ENCODE results near the gene FBLN2. TPM values are rescaled to one million over a fixed set of nuclear protein-coding genes. Genes with fewer than 3 reads are reported as not detected.

The FBLN2 gene
- total and polyA plus RNA-seq, 4 donors: 16.7 to 494 (median 68.4) TPM

DNA sequence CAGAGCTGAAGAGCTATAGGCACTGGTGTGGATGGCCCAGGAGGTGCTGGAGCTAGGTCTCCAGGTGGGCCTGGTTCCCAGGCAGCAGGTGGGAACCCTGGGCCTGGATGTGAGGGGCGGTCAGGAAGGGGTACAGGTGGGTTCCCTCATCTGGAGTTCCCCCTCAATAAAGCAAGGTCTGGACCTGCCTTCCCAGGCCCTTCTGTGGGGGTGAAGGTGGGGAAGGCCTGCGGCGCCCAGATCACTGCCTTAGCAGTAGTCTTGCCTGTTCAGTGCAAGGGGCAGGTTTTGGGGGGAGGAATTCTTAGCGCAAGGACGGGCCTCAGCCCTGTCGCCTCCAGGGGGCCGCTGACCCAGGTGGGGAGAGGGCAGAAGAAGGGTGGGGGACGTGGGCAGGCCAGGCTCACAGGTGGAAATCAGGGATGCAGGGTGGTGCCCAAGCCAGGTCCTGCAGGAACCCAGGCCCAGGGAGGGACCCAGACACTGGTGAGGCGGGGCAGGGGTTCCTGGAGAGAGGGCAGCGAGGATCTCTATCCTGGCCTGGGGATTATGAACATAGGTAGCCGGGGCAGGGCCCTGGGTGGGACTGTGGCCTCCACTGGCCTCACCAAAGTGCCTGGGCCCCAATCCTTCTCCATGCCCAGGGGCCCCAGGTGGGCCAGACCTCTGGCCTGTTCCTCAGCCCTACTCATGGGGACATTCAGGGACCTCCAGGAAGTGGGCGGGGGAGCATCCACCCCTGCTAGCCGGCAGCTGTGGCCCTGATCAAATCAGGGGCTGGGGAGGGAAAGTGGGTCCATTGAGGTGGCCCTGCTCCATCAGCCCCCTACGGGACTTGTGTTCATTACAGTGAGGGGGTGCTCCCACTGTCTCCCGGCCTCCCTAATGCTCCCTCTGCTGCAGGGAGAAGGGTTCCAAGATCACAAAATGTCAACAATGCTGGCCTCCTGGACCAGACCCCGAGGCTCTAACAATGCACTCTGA, 43.5 kb upstream of the FBLN2 start:
- ATAC-seq (ENCODE audit: low FRiP score) (no peak), DNase-seq (peak; percentile 30 to 72)
- Histone ChIP-seq H3K9me3 (ENCODE audit: control insufficient read depth, low read length) (no peaks in the 10 kb centered on the region), H3K27me3 (ENCODE audit: control insufficient read depth in 1 of 2, insufficient read depth in 2 of 2, low read length in 1 of 2) (no peaks in the 10 kb centered on the region), H3K4me3 (ENCODE audit: low read length in 2 of 2) (no peak overlapping the region), H3K4me1 (ENCODE audit: control insufficient read depth in 1 of 2, insufficient read depth in 2 of 2, low read length in 2 of 2) (no peaks in the 10 kb centered on the region), H3K36me3 (ENCODE audit: control insufficient read depth in 1 of 2, insufficient read depth in 2 of 2, low read length in 1 of 2) (no peaks in the 10 kb centered on the region), H3K27ac (ENCODE audit: low read depth in 1 of 2, low read length in 2 of 2) (no peak overlapping the region)
- 92 to 96% methylated on average over 16 of the region's 16 CpGs for WGBS, 2 donors
- intact Hi-C loops (cut with DNase I): no loop called here

GRCh38 chr3:13506239-13506638, 42.7 kb upstream of the FBLN2 start:
- DNase-seq (no peak), ATAC-seq (ENCODE audit: low FRiP score) (no peak)
- Histone ChIP-seq H3K36me3 (ENCODE audit: control insufficient read depth in 1 of 2, insufficient read depth in 2 of 2, low read length in 1 of 2) (no peaks in the 10 kb centered on the region), H3K4me1 (ENCODE audit: control insufficient read depth in 1 of 2, insufficient read depth in 2 of 2, low read length in 2 of 2) (no peaks in the 10 kb centered on the region), H3K27ac (ENCODE audit: low read depth in 1 of 2, low read length in 2 of 2) (no peak overlapping the region), H3K27me3 (ENCODE audit: control insufficient read depth in 1 of 2, insufficient read depth in 2 of 2, low read length in 1 of 2) (no peaks in the 10 kb centered on the region), H3K9me3 (ENCODE audit: control insufficient read depth, low read length) (no peaks in the 10 kb centered on the region), H3K4me3 (ENCODE audit: low read length in 2 of 2) (no peak overlapping the region)
- WGBS, 2 donors: 98 to 100% methylated on average over 1 of the region's 1 CpG
- intact Hi-C loops (cut with DNase I): no loop called here

GRCh38 chr3:13506680-13507079, 42.2 kb upstream of the FBLN2 start:
- no peaks in the 10 kb centered on the region for H3K36me3 ChIP-seq (ENCODE audit: control insufficient read depth in 1 of 2, insufficient read depth in 2 of 2, low read length in 1 of 2)
- 77 to 81% methylated on average over 4 of the region's 4 CpGs for WGBS, 2 donors
- H3K4me3 ChIP-seq (ENCODE audit: low read length in 2 of 2): no peak overlapping the region
- DNase-seq (peak; percentile 40 to 66), ATAC-seq (ENCODE audit: low FRiP score) (no peak)
- no peaks in the 10 kb centered on the region for H3K9me3 ChIP-seq (ENCODE audit: control insufficient read depth, low read length)
- no peaks in the 10 kb centered on the region for H3K27me3 ChIP-seq (ENCODE audit: control insufficient read depth in 1 of 2, insufficient read depth in 2 of 2, low read length in 1 of 2)
- intact Hi-C loops (cut with DNase I): no loop called here
- H3K27ac ChIP-seq (ENCODE audit: low read depth in 1 of 2, low read length in 2 of 2): no peak overlapping the region
- no peaks in the 10 kb centered on the region for H3K4me1 ChIP-seq (ENCODE audit: control insufficient read depth in 1 of 2, insufficient read depth in 2 of 2, low read length in 2 of 2)

GRCh38 chr3:13507247-13507569, 41.7 kb upstream of the FBLN2 start:
- 60 to 72% methylated on average over 3 of the region's 3 CpGs for WGBS, 2 donors
- H3K4me1 ChIP-seq (ENCODE audit: control insufficient read depth in 1 of 2, insufficient read depth in 2 of 2, low read length in 2 of 2): no peaks in the 10 kb centered on the region
- no peaks in the 10 kb centered on the region for H3K27me3 ChIP-seq (ENCODE audit: control insufficient read depth in 1 of 2, insufficient read depth in 2 of 2, low read length in 1 of 2)
- intact Hi-C loops (cut with DNase I): no loop called here
- H3K9me3 ChIP-seq (ENCODE audit: control insufficient read depth, low read length): no peaks in the 10 kb centered on the region
- H3K36me3 ChIP-seq (ENCODE audit: control insufficient read depth in 1 of 2, insufficient read depth in 2 of 2, low read length in 1 of 2): no peaks in the 10 kb centered on the region
- no peak overlapping the region for H3K4me3 ChIP-seq (ENCODE audit: low read length in 2 of 2)
- no peak for ATAC-seq (ENCODE audit: low FRiP score)
- DNase-seq: no peak
- H3K27ac ChIP-seq (ENCODE audit: low read depth in 1 of 2, low read length in 2 of 2): no peak overlapping the region

- DNase-seq (peak; percentile 50 to 74), ATAC-seq (ENCODE audit: low FRiP score) (peak; percentile 34)
- no peaks in the 10 kb centered on the region for H3K36me3 ChIP-seq (ENCODE audit: control insufficient read depth in 1 of 2, insufficient read depth in 2 of 2, low read length in 1 of 2)
- intact Hi-C loops (cut with DNase I): no loop called here
- WGBS, 2 donors: 42 to 48% methylated on average over 20 of the region's 20 CpGs
- no peak overlapping the region for H3K27ac ChIP-seq (ENCODE audit: low read depth in 1 of 2, low read length in 2 of 2)
- H3K4me1 ChIP-seq (ENCODE audit: control insufficient read depth in 1 of 2, insufficient read depth in 2 of 2, low read length in 2 of 2): no peaks in the 10 kb centered on the region
- no peaks in the 10 kb centered on the region for H3K27me3 ChIP-seq (ENCODE audit: control insufficient read depth in 1 of 2, insufficient read depth in 2 of 2, low read length in 1 of 2)
- no peak overlapping the region for H3K4me3 ChIP-seq (ENCODE audit: low read length in 2 of 2)
- no peaks in the 10 kb centered on the region for H3K9me3 ChIP-seq (ENCODE audit: control insufficient read depth, low read length)
Measured at GRCh38 chr3:13507570-13508339, 41.2 kb upstream of the FBLN2 start.

- ATAC-seq (ENCODE audit: low FRiP score) (no peak), DNase-seq (peak; percentile 32 to 50)
- no peaks in the 10 kb centered on the region for H3K4me1 ChIP-seq (ENCODE audit: control insufficient read depth in 1 of 2, insufficient read depth in 2 of 2, low read length in 2 of 2)
- H3K27ac ChIP-seq (ENCODE audit: low read depth in 1 of 2, low read length in 2 of 2): no peak overlapping the region
- no peak overlapping the region for H3K4me3 ChIP-seq (ENCODE audit: low read length in 2 of 2)
- no peaks in the 10 kb centered on the region for H3K9me3 ChIP-seq (ENCODE audit: control insufficient read depth, low read length)
- intact Hi-C loops (cut with DNase I): no loop called here
- WGBS, 2 donors: 93 to 95% methylated on average over 8 of the region's 8 CpGs
- no peaks in the 10 kb centered on the region for H3K36me3 ChIP-seq (ENCODE audit: control insufficient read depth in 1 of 2, insufficient read depth in 2 of 2, low read length in 1 of 2)
- no peaks in the 10 kb centered on the region for H3K27me3 ChIP-seq (ENCODE audit: control insufficient read depth in 1 of 2, insufficient read depth in 2 of 2, low read length in 1 of 2)
Measured at GRCh38 chr3:13508496-13508895, 40.4 kb upstream of the FBLN2 start.

- Histone ChIP-seq H3K9me3 (ENCODE audit: control insufficient read depth, low read length) (no peaks in the 10 kb centered on the region), H3K4me1 (ENCODE audit: control insufficient read depth in 1 of 2, insufficient read depth in 2 of 2, low read length in 2 of 2) (no peaks in the 10 kb centered on the region), H3K4me3 (ENCODE audit: low read length in 2 of 2) (no peak overlapping the region), H3K27ac (ENCODE audit: low read depth in 1 of 2, low read length in 2 of 2) (no peak overlapping the region), H3K27me3 (ENCODE audit: control insufficient read depth in 1 of 2, insufficient read depth in 2 of 2, low read length in 1 of 2) (no peaks in the 10 kb centered on the region), H3K36me3 (ENCODE audit: control insufficient read depth in 1 of 2, insufficient read depth in 2 of 2, low read length in 1 of 2) (no peaks in the 10 kb centered on the region)
- intact Hi-C loops (cut with DNase I): no loop called here
- DNase-seq: peak; percentile 29 to 66
- 90 to 91% methylated on average over 15 of the region's 15 CpGs for WGBS, 2 donors
- ATAC-seq (ENCODE audit: low FRiP score): no peak
Measured at GRCh38 chr3:13509059-13509815, 39.7 kb upstream of the FBLN2 start.

DNA sequence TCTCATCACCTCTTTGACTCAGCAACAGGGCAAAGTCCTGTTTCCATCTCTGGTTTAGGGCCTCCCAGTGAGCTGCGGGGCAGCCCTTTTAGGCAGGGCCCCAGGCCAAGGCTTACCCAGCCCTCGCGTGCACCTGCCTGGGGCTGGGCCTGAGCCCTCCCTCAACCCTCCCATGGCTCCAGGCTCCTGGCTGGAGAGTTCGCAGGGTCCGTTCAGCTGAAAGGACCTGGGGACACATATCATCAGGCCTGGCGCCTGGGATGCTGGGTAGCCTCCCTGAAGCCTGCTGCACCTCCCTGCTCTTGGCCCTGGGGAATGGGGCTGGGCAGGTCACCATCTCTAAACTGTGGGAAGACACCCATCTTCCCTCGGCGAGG, 39.1 kb upstream of the FBLN2 start:
- H3K27me3 ChIP-seq (ENCODE audit: control insufficient read depth in 1 of 2, insufficient read depth in 2 of 2, low read length in 1 of 2): no peaks in the 10 kb centered on the region
- intact Hi-C loops (cut with DNase I): no loop called here
- no peaks in the 10 kb centered on the region for H3K4me1 ChIP-seq (ENCODE audit: control insufficient read depth in 1 of 2, insufficient read depth in 2 of 2, low read length in 2 of 2)
- 90 to 93% methylated on average over 8 of the region's 8 CpGs for WGBS, 2 donors
- no peaks in the 10 kb centered on the region for H3K36me3 ChIP-seq (ENCODE audit: control insufficient read depth in 1 of 2, insufficient read depth in 2 of 2, low read length in 1 of 2)
- H3K4me3 ChIP-seq (ENCODE audit: low read length in 2 of 2): no peak overlapping the region
- peak; percentile 37 to 52 for DNase-seq
- no peaks in the 10 kb centered on the region for H3K9me3 ChIP-seq (ENCODE audit: control insufficient read depth, low read length)
- ATAC-seq (ENCODE audit: low FRiP score): no peak
- H3K27ac ChIP-seq (ENCODE audit: low read depth in 1 of 2, low read length in 2 of 2): no peak overlapping the region

Data from aorta (tissue), 5 donors.